ENCODE data around the gene KL.

GRCh38 chr13:33080972-33081590 is 64.9 kb downstream of the KL start:
- TF ChIP-seq, protein P1, sequence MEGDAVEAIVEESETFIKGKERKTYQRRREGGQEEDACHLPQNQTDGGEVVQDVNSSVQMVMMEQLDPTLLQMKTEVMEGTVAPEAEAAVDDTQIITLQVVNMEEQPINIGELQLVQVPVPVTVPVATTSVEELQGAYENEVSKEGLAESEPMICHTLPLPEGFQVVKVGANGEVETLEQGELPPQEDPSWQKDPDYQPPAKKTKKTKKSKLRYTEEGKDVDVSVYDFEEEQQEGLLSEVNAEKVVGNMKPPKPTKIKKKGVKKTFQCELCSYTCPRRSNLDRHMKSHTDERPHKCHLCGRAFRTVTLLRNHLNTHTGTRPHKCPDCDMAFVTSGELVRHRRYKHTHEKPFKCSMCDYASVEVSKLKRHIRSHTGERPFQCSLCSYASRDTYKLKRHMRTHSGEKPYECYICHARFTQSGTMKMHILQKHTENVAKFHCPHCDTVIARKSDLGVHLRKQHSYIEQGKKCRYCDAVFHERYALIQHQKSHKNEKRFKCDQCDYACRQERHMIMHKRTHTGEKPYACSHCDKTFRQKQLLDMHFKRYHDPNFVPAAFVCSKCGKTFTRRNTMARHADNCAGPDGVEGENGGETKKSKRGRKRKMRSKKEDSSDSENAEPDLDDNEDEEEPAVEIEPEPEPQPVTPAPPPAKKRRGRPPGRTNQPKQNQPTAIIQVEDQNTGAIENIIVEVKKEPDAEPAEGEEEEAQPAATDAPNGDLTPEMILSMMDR (conservative IDR thresholded peaks at IDR 0.05; ENCODE audit: low read depth in 2 of 2), result no peak
- TF ChIP-seq EZH2 (IDR thresholded peaks at IDR 0.05; ENCODE audit: low read depth, unreplicated experiment), result no peak
- TF ChIP-seq REST (IDR thresholded peaks at IDR 0.05; ENCODE audit: unreplicated experiment), result no peak
- TF ChIP-seq POLR2AphosphoS5 (IDR thresholded peaks at IDR 0.05; ENCODE audit: low read depth), result no peak
- no peak for TF ChIP-seq EZH2phosphoT487 (IDR thresholded peaks at IDR 0.05; ENCODE audit: unreplicated experiment)
- no peak for TF ChIP-seq CREB1 (CRISPR knock-in tag; IDR thresholded peaks at IDR 0.05; ENCODE audit: low read depth)
- no peak for TF ChIP-seq ZNF331 (CRISPR knock-in tag; IDR thresholded peaks at IDR 0.05; ENCODE audit: low read depth)
- no peak for TF ChIP-seq JUNB (IDR thresholded peaks at IDR 0.05; ENCODE audit: unreplicated experiment)
- no peak for TF ChIP-seq STAT1 (IDR thresholded peaks at IDR 0.05; ENCODE audit: unreplicated experiment)
- TF ChIP-seq NANOG (IDR thresholded peaks at IDR 0.05; ENCODE audit: borderline replicate concordance), result no peak
